ENCODE measurements around the gene GRAMD4.

DNA sequence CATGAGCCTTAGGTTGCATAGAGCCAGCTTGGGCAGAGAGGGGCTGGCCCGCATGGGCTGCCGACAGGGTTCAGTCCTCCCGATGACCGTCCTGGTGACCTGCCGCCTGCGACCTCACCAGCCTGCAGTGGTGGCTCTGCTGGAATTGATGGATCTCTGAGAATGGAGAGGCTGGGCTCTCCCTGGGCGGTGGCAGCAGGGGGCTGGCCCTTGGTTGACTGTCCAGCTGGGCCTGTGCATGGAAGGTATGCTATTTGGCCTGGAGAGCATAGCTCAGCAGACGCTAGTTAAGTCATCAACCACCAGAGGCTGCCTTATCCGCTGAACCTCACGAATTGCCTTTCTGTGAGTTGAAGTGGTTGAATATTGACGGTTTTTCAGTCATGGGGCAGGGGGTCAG is 19.7 kb downstream of the GRAMD4 start:
- TF ChIP-seq, protein P1, sequence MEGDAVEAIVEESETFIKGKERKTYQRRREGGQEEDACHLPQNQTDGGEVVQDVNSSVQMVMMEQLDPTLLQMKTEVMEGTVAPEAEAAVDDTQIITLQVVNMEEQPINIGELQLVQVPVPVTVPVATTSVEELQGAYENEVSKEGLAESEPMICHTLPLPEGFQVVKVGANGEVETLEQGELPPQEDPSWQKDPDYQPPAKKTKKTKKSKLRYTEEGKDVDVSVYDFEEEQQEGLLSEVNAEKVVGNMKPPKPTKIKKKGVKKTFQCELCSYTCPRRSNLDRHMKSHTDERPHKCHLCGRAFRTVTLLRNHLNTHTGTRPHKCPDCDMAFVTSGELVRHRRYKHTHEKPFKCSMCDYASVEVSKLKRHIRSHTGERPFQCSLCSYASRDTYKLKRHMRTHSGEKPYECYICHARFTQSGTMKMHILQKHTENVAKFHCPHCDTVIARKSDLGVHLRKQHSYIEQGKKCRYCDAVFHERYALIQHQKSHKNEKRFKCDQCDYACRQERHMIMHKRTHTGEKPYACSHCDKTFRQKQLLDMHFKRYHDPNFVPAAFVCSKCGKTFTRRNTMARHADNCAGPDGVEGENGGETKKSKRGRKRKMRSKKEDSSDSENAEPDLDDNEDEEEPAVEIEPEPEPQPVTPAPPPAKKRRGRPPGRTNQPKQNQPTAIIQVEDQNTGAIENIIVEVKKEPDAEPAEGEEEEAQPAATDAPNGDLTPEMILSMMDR (conservative IDR thresholded peaks at IDR 0.05 in 1 of 2, IDR thresholded peaks at IDR 0.05 in 1 of 2; ENCODE audit: extremely low read depth in 1 of 2, insufficient read depth in 1 of 2, low read depth in 1 of 2, low read length in 2 of 2), result no peak
- no peak for TF ChIP-seq EZH2 (IDR thresholded peaks at IDR 0.05; ENCODE audit: borderline replicate concordance, low read length)

Measured in mammary epithelial cell (primary cell).